CD4-positive, alpha-beta T cell (primary cell): Measurements from ENCODE around the gene C11orf68. TPM values are rescaled to one million over a fixed set of nuclear protein-coding genes. Genes with fewer than 3 reads are reported as not detected.

Experiments
- ATAC-seq: fragments of 200-7000 bp; cut with Tn5 transposase; one replicate; pipeline ENCODE4 v1.10.0; 2022; ENCODE audit warnings: mild to moderate bottlenecking; ENCODE audit not compliant: poor library complexity
- CTCF ChIA-PET: fragments of 350-600 bp; sonication (Branson Sonifier 250); formaldehyde crosslinking; loops from one replicate; lab custom pipeline; 2021; ENCODE audit warnings: antibody characterized with exemption, inconsistent platforms; lab: Charles Lee
- POLR2A ChIA-PET: fragments of 350-600 bp; sonication (Branson Sonifier 250); formaldehyde crosslinking; loops from one replicate; lab custom pipeline; 2021; ENCODE audit warnings: antibody characterized with exemption, inconsistent platforms; lab: Charles Lee
- DNase-seq, 14 experiments: peaks; one replicate each; pipeline ENCODE4 v3.0.0-alpha.2; 2013 to 2020; ENCODE audit warnings: mixed read lengths in 2 of 14
- H3K27ac ChIP-seq, 2 donors: one replicate each; pipeline versions ENCODE4 v1.5.1 to v1.7.0; 2013; ENCODE audit warnings: low read length in 2 of 2, low read depth in 1 of 2, mild to moderate bottlenecking in 1 of 2
- H3K27me3 ChIP-seq, 2 experiments: 1 replicate in 1 of 2; 2 replicates in 1 of 2; pipeline versions ENCODE4 v1.6.1 to v1.7.0; 2013; ENCODE audit warnings: low read length in 2 of 2, control low read depth in 1 of 2, mild to moderate bottlenecking in 1 of 2, moderate library complexity in 1 of 2; ENCODE audit not compliant: insufficient read depth in 2 of 2, control insufficient read depth in 1 of 2
- H3K36me3 ChIP-seq: one replicate; pipeline ENCODE4 v1.6.1; 2013; ENCODE audit warnings: low read length, control low read depth; ENCODE audit not compliant: insufficient read depth
- H3K4me1 ChIP-seq: one replicate; pipeline ENCODE4 v1.6.1; 2013; ENCODE audit warnings: low read length, control low read depth; ENCODE audit not compliant: insufficient read depth
- H3K4me3 ChIP-seq: one replicate; pipeline ENCODE4 v1.5.1; 2013; ENCODE audit warnings: mild to moderate bottlenecking, low read length, moderate library complexity
- H3K9me3 ChIP-seq, 2 experiments: 1 replicate in 1 of 2; 2 replicates in 1 of 2; pipeline versions ENCODE4 v1.6.1 to v1.7.0; 2013; ENCODE audit warnings: low read length in 2 of 2, mild to moderate bottlenecking in 2 of 2, control low read depth in 1 of 2, moderate library complexity in 1 of 2; ENCODE audit not compliant: control insufficient read depth in 1 of 2, insufficient read depth in 1 of 2
- H3K27ac Mint-ChIP-seq: one replicate; pipeline ENCODE4 v1.8.0; 2020; ENCODE audit warnings: mixed read lengths
- H3K27me3 Mint-ChIP-seq: one replicate; pipeline ENCODE4 v1.8.0; 2021; ENCODE audit warnings: mixed read lengths
- H3K36me3 Mint-ChIP-seq: one replicate; pipeline ENCODE4 v1.8.0; 2021; ENCODE audit warnings: low read depth, mixed read lengths
- H3K4me1 Mint-ChIP-seq: one replicate; pipeline ENCODE4 v1.8.0; 2021; ENCODE audit warnings: low read depth, mixed read lengths
- H3K4me3 Mint-ChIP-seq: one replicate; pipeline ENCODE4 v1.8.0; 2020; ENCODE audit warnings: mild to moderate bottlenecking, mixed read lengths
- H3K9me3 Mint-ChIP-seq: one replicate; pipeline ENCODE4 v1.8.0; 2020; ENCODE audit warnings: mixed read lengths
- CTCF ChIP-seq: fragments of 200-600 bp; IDR thresholded peaks from one replicate; pipeline ENCODE4 v1.8.0; 2022; ENCODE audit warnings: antibody characterized with exemption, mild to moderate bottlenecking
- intact Hi-C, 2 experiments: fragments of 100-400 bp; cut with DNase I in 1 of 2; cut with micrococcal nuclease in 1 of 2; formaldehyde crosslinking; loops; one replicate each; pipeline versions ENCODE4 v1.15.1 to v1.9.0; 2023 to 2025; cut with DNase I, micrococcal nuclease
- total RNA-seq, 174 experiments: library from RNA in 2 of 174; stranded (reverse) in 2 of 174; gene quantifications; one replicate each; pipeline ENCODE4 v1.2.3 and lab custom pipeline; 2021 to 2026

The C11orf68 gene
- total RNA-seq, 2 experiments from 2014 or later, result 13.7 to 13.8 TPM

GRCh38 chr11:65947133-65947532 is 28.3 kb upstream of the C11orf68 start:
- ChIA-PET POLR2A (interaction anchor here (0.6 kb wide), 1 partner anchor 13 kb away, joined by 3 read pairs; no protein-coding TSS in a partner anchor), CTCF (no interaction called here)
- ATAC-seq (no peak), DNase-seq (no peak)
- intact Hi-C loops, result no loop called here
- no peak for TF ChIP-seq CTCF
- Histone ChIP-seq H3K27ac (no peak overlapping the region), H3K4me3 (no peak overlapping the region), H3K27me3 (no peaks in the 10 kb centered on the region), H3K9me3 (no peaks in the 10 kb centered on the region), H3K4me1 (peaks cover 2% of the 10 kb centered on the region), H3K36me3 (no peaks in the 10 kb centered on the region)
- Mint-ChIP-seq H3K36me3 (no peaks in the 10 kb centered on the region), H3K4me3 (no peak overlapping the region), H3K4me1 (no peaks in the 10 kb centered on the region), H3K27ac (no peak overlapping the region), H3K27me3 (no peaks in the 10 kb centered on the region), H3K9me3 (no peaks in the 10 kb centered on the region)

- Histone ChIP-seq H3K27me3 (no peaks in the 10 kb centered on the region), H3K27ac (no peak overlapping the region), H3K36me3 (no peaks in the 10 kb centered on the region), H3K4me1 (peaks cover 2% of the 10 kb centered on the region), H3K9me3 (no peaks in the 10 kb centered on the region), H3K4me3 (no peak overlapping the region)
- CTCF ChIA-PET, result no interaction called here
- intact Hi-C loops, result no loop called here
- Mint-ChIP-seq H3K4me1 (no peaks in the 10 kb centered on the region), H3K36me3 (no peaks in the 10 kb centered on the region), H3K9me3 (no peaks in the 10 kb centered on the region), H3K27ac (no peak overlapping the region), H3K27me3 (no peaks in the 10 kb centered on the region), H3K4me3 (no peak overlapping the region)
- no peak for ATAC-seq
- TF ChIP-seq CTCF, result no peak
- no peak for DNase-seq
- POLR2A ChIA-PET, result no interaction called here
These were observed 27.8 kb upstream of the C11orf68 start for GRCh38 chr11:65946655-65947054.

- intact Hi-C loops, result no loop called here
- ChIA-PET POLR2A (no interaction called here), CTCF (no interaction called here)
- H3K27ac ChIP-seq, result no peak overlapping the region
- no peaks in the 10 kb centered on the region for H3K4me1 Mint-ChIP-seq
- no peaks in the 10 kb centered on the region for H3K9me3 Mint-ChIP-seq
- ATAC-seq (no peak), DNase-seq (no peak)
- H3K9me3 ChIP-seq, result no peaks in the 10 kb centered on the region
- H3K36me3 ChIP-seq, result no peaks in the 10 kb centered on the region
- no peak overlapping the region for H3K27ac Mint-ChIP-seq
- no peak overlapping the region for H3K4me3 Mint-ChIP-seq
- no peaks in the 10 kb centered on the region for H3K36me3 Mint-ChIP-seq
- H3K4me3 ChIP-seq, result no peak overlapping the region
- TF ChIP-seq CTCF, result no peak
- no peaks in the 10 kb centered on the region for H3K27me3 ChIP-seq
- no peaks in the 10 kb centered on the region for H3K27me3 Mint-ChIP-seq
- peaks cover 2% of the 10 kb centered on the region for H3K4me1 ChIP-seq
These were observed 27.2 kb upstream of the C11orf68 start for GRCh38 chr11:65945941-65946558.
